ENCODE results near the gene ARHGAP15. TPM values are rescaled to one million over a fixed set of nuclear protein-coding genes. Genes with fewer than 3 reads are reported as not detected.

ARHGAP15 gene
- total RNA-seq, 1 experiment from 2014 or later = not detected

DNA sequence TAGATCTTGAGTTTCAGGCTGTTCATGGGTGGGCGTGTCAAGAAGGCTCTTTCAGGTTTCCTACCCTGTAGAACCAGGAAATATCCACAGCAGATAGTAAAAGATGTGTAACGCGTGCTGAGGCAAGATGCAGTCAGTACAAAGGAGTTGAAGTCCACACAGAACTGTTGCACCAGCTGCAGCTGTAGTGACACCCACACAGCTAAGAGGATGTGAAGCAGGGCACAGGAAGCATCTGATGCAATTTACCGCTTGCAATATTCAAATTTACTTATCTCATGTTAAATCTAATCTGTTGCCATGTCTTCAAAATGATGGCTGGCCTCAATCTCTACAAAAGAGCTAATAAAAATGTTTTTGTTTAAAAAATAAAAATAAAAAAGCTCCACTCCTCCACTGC, 132.8 kb downstream of the ARHGAP15 start:
- H3K27me3 ChIP-seq = no peaks in the 10 kb centered on the region; the same call in 1 of the 2 replicates
- no peak overlapping the region for H3K4me3 ChIP-seq
- DNase-seq = no peak
- no peaks in the 10 kb centered on the region for H3K36me3 ChIP-seq
- H3K9me3 ChIP-seq = peaks cover 4% of the 10 kb centered on the region; the same call in 1 of the 2 replicates

DNA sequence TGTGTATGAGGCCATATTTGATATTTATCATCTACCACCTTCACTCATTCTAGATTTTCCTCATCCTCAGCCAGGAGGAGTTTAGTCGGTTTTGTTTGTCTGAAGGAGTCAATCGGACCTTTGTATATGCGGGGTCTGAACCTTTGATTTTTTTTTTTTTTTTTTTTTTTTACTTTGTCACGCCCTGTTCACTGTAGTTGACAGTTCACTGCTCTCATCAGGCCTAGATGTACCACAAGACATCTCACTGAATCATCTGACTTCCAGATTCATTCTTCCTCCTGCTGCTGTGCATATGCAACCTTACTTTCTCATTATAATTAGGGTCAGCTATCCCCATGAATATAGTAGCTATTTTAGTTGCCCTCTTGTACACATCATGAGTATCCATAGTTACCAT, 133.2 kb downstream of the ARHGAP15 start:
- H3K27me3 ChIP-seq = no peaks in the 10 kb centered on the region; the same call in 1 of the 2 replicates
- no peak overlapping the region for H3K4me3 ChIP-seq
- no peaks in the 10 kb centered on the region for H3K36me3 ChIP-seq
- peaks cover 4% of the 10 kb centered on the region; the same call in 1 of the 2 replicates for H3K9me3 ChIP-seq
- no peak for DNase-seq

DNA sequence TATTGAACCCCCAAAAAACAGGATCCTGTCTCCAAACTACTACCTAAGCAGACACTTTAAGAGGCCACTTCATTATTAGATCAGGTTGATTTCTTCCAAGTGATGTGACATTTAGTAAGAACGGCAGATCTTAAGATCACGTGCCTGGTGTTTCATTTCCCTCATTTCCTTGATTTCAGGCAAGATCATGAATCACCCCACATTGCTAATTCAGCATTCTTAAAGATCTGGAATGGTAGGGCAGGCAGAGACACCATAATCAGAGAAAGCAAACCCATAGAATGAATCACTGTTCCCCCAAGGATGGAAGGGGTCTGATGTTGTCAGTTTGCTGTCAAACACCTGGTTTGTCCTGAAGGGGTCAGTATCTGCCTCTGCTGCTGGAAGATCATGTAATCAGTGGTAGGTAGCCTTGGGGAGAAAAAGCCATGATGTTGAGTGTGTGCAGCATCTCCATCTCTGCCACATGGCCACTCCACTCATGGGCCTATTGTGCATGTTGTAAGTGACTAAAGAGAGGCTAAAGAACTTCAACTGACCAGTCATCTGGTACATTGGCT, 133.9 kb downstream of the ARHGAP15 start:
- Histone ChIP-seq H3K27me3 (no peaks in the 10 kb centered on the region; the same call in 1 of the 2 replicates), H3K36me3 (no peaks in the 10 kb centered on the region), H3K9me3 (peaks cover 4% of the 10 kb centered on the region; the same call in 1 of the 2 replicates), H3K4me3 (no peak overlapping the region)
- DNase-seq = no peak

DNA sequence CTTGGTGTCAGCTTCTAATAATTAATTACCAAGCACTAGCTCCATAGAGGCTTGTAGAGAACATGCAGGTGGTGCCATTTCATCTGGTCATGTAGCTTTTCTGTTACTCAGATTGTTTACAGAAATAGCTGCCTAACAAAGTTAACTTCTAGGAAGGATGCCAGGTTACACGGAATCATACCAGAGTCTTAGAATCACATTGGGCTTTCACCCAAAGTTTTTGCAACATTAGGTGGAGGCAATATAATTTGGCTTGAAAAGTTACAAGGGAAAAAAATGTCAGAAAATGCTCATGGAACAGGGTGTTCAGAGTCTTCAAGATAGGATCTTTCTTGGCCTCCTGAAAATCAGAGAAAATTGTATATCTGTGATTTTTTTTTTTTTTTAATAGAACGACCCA, 135.6 kb downstream of the ARHGAP15 start:
- Histone ChIP-seq H3K4me3 (no peak overlapping the region), H3K27me3 (no peaks in the 10 kb centered on the region), H3K9me3 (peaks cover 4% of the 10 kb centered on the region; the same call in 1 of the 2 replicates), H3K36me3 (no peaks in the 10 kb centered on the region)
- DNase-seq = peak; percentile 12

DNA sequence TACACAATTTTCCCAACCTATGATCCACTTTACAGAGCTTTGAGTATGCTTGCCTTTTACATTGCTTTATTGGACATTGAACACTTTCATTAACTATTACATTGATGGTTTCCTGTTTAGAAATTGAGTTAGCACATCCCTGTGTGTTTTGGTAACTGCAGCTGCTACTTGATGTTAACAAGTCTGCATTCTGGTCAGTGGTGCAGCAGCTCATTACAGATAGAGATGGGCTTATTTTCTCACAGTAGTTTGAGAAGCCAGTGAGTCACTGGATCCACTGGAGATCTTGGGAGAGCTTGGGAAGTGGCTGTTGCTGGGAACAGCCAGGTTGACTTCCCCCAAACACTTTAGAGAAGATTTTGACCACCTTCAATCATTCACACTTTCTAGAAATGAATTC, 150.5 kb downstream of the ARHGAP15 start:
- H3K27me3 ChIP-seq = no peaks in the 10 kb centered on the region
- no peak for DNase-seq
- H3K9me3 ChIP-seq = no peaks in the 10 kb centered on the region
- H3K4me3 ChIP-seq = no peak overlapping the region
- no peaks in the 10 kb centered on the region for H3K36me3 ChIP-seq

DNA sequence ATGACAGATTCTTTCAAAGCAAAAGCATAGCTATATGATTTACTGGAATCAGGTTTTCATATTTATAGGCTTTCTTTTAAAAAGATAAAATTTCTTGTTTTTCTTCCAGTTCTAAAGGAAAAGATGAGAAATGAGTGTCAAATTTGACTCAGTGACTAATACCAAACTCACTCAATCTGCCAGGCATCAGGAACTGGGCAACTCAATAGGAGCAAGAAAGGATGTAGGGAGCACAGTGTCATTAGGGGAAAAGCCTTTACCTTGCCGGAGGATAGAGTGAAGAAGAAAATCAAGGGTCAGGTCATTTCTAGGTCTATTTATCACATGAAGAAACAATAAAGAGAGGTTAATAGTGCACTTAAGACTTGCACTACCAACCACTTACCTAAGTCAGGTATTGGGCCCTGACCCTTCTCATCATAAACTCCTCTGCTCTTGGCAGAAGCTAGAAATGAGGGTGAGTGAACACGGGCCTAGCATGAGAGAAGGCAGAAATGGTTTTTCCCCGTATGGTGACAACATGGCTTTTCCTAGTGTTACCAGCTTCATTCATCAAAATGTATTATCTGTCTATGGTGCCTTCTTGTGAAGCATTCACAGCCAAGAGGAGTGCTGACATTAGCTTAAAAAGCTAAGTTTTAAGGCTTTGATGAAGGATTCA, 151.0 kb downstream of the ARHGAP15 start:
- Histone ChIP-seq H3K9me3 (no peaks in the 10 kb centered on the region), H3K27me3 (no peaks in the 10 kb centered on the region), H3K36me3 (no peaks in the 10 kb centered on the region), H3K4me3 (no peak overlapping the region)
- no peak for DNase-seq

DNA sequence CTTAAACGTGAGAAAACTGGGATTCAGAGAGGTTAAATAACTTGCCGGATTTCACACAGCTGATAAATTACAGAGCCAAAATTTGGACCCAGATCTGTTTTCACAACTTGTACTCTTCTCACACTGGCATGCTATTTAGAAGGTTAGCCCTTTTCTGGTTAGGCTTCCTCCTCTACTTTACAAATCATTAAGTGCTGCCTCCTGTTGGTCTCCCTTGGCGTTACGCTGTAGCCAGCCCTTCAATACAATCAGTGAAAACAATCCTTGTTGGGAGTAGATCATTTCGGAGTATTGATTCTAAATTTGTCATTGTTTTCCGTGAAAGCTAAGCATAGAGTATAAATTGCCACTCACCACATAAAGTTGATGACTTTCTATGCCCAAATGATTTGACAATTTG, 153.5 kb downstream of the ARHGAP15 start:
- H3K36me3 ChIP-seq = no peaks in the 10 kb centered on the region
- no peak overlapping the region for H3K4me3 ChIP-seq
- H3K9me3 ChIP-seq = no peaks in the 10 kb centered on the region
- no peaks in the 10 kb centered on the region for H3K27me3 ChIP-seq
- DNase-seq = no peak

DNA sequence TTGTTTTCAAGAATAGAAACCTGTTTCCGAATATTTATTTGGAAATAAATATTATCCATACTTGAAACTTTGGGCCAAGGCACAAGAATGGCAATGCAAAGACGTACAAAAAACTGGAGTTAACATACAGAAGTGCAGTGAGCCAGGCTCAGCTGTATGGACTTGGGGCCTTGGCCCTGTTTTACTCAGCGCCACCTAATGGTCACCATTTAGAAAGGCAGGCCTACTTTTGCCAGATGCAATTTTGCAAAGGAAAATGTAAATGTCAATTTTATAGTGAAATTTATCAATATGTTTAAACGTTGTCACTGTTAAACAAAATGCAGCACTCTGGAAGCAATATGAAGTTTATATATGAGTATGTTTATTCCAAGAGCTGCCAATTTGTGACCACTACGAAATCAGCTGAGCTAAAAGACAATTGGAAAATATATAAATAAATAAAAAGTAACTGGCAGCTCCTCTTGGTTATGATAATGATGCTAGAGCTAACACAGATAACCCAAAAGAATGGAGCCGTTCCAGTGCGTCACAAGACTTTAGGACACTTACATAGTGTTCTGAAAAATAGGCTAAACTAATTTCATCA, 155.0 kb downstream of the ARHGAP15 start:
- Histone ChIP-seq H3K36me3 (no peaks in the 10 kb centered on the region), H3K9me3 (no peaks in the 10 kb centered on the region), H3K27me3 (no peaks in the 10 kb centered on the region), H3K4me3 (no peak overlapping the region)
- peak; percentile 14 for DNase-seq

DNA sequence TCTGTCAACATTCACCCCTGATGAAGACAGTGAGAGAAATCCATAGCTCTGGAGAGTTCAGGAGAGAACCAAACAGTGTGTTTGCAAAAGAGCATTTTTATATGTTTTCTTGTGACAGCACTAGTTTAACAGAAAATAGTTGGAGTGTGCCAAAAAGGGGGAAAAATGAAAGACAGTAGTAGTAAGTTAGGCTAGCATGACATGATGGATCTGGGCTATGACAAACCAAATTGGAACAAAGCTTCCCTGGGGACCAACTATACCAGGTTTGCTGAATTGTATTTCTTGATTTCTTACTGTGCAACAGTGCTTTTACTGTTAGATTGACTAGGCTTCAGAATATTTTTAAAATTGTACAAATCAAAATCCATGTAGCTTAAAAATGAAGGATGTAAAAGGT, 159.8 kb downstream of the ARHGAP15 start:
- DNase-seq = no peak
- no peaks in the 10 kb centered on the region for H3K9me3 ChIP-seq

DNA sequence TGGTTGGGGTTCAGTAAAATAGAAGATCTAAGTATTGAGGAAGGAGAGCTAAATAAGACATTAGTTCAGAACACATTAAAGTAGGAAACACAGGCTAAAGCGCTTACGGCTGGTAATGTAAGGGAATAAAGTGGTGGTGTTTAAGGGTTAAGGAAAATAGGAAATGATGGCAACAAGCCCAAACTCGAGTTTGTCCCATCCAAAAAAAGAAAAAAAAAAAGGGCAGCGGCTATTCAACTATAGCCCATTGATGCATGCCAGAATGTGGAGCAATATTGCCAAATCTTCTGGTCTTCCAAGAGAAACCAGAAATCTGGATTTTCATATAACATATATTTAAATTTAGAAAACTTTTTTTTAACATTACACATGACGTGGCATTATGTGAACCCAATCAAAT, 161.0 kb downstream of the ARHGAP15 start:
- Histone ChIP-seq H3K27me3 (peaks cover 3% of the 10 kb centered on the region; the same call in 1 of the 2 replicates), H3K36me3 (no peaks in the 10 kb centered on the region), H3K9me3 (no peaks in the 10 kb centered on the region), H3K4me3 (no peak overlapping the region)
- no peak for DNase-seq

More for the DNA sequence above, 159.8 kb downstream of the ARHGAP15 start:
- Histone ChIP-seq H3K4me3 (no peak overlapping the region), H3K27me3 (peaks cover 3% of the 10 kb centered on the region; the same call in 1 of the 2 replicates), H3K36me3 (no peaks in the 10 kb centered on the region)

DNA sequence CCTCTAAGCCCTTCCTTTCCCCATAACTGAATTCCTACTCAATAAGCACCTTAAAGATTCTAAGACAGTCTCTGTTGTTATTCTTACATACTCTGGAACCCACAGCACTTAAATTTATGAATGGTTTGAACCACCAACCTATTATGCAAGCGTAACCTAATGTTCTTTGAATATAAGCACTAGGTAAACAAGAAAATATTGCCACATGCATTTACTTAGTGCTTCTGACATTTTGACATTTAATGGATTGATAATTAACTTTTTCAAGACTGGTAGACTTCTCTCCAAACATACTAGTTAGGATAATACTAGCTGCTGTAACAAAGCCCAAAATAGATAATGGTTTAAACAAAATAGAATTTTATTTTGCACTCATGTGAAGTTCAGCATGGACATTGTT, 164.8 kb downstream of the ARHGAP15 start:
- DNase-seq = no peak
- Histone ChIP-seq H3K27me3 (peaks cover 3% of the 10 kb centered on the region; the same call in 1 of the 2 replicates), H3K9me3 (no peaks in the 10 kb centered on the region)

DNA sequence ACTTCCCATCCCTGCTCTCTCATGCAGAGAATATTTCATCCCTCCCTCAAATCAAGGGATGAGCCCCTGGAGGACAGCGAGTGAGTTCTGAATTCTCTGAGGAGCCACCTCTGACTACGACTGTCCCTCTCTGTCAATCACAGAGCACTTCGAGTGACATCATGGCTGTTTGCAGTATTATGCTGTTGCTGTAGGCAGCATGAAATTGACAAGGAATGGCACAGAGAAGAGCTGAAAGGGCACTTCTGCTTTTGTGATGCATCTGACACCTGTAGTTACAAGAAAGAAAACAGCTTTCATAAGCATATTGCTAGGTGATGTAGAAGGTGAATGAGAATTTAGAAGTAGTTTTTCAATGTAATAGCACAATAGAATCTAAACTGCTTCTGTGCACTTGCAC, 166.9 kb downstream of the ARHGAP15 start:
- H3K27me3 ChIP-seq = no peaks in the 10 kb centered on the region
- no peak for DNase-seq
- no peaks in the 10 kb centered on the region for H3K36me3 ChIP-seq
- no peaks in the 10 kb centered on the region for H3K9me3 ChIP-seq
- H3K4me3 ChIP-seq = no peak overlapping the region

More for the DNA sequence above, 164.8 kb downstream of the ARHGAP15 start:
- Histone ChIP-seq H3K36me3 (no peaks in the 10 kb centered on the region), H3K4me3 (no peak overlapping the region)

DNA sequence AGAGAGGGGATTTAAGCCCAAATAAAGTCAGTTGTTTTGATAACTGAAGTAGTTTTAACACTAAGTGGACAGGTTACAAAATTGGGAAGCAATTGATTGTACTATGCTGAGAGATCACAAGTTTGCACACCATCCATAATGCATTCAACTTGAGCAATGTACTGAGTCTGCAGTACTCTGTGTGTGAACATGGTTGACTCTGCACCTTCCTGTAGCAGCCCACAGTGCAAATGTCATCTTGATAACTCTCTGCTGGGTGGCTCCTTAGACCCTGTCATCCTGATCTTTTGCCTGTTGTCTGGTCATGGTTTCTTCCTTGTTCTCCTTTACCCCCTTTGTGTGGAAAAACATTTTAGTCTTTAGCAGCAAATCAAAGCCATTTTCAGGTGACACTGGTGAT, 168.0 kb downstream of the ARHGAP15 start:
- Histone ChIP-seq H3K27me3 (no peaks in the 10 kb centered on the region), H3K36me3 (no peaks in the 10 kb centered on the region), H3K4me3 (no peak overlapping the region), H3K9me3 (no peaks in the 10 kb centered on the region)
- no peak for DNase-seq

DNA sequence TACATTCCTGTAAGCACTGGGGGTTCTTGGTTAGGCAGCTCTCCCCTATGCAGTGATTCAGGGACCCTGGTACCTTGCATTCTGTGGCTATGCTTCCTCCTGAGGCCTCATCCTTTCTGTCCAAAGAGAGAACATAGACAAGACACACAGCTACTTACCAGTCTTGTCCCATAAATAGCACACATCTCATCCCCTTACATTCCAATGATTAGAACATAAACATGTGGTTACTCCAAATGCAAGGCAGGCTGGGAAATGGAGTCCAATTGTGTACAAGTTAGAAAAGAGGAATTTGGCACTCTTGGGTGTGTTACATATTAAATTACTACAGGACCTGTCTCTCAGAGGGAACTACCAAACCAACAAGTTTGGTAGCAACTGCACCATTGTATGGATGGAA, 171.3 kb downstream of the ARHGAP15 start:
- no peak overlapping the region for H3K4me3 ChIP-seq
- no peaks in the 10 kb centered on the region for H3K9me3 ChIP-seq
- H3K36me3 ChIP-seq = no peaks in the 10 kb centered on the region
- H3K27me3 ChIP-seq = no peaks in the 10 kb centered on the region
- DNase-seq = no peak

DNA sequence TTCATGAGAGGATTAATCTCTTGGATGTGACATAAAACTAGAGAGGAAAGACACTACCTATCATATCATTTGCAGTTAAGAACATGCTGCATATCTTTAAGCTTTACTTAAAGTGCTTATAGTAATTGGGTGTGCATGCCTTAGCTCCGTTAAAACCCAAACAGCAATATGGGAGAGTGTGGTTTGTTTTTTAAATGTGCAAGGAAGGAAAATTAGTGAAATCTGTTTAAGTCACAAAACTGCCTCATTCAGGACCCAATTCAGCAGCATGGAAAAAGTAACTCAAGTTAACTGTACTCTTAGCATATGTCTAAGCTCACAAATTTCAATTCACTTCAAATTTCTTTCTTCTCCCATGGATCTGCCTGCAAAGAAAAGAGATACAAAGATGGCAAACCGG, 182.2 kb downstream of the ARHGAP15 start:
- Histone ChIP-seq H3K4me3 (no peak overlapping the region), H3K9me3 (no peaks in the 10 kb centered on the region), H3K27me3 (no peaks in the 10 kb centered on the region), H3K36me3 (no peaks in the 10 kb centered on the region)
- no peak for DNase-seq

DNA sequence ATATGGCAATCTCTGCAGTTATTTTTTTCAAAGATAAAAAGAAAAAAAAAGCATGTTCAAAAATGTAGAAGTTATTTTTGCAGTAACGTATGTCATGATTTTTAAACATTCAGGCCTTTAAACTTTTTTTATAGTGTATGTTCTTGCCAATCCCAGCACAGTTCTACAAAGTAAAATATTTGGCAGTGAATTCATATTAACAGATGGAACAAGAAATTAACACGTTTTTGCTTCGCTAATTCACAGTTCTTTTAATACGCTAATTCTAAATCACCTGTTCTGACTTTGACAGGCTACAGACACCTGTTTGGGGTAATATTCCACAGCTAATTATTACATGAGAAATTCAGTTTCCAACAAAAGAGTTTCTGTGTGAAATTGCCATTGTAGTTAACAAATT, 183.2 kb downstream of the ARHGAP15 start:
- Histone ChIP-seq H3K4me3 (no peak overlapping the region), H3K9me3 (no peaks in the 10 kb centered on the region), H3K36me3 (no peaks in the 10 kb centered on the region), H3K27me3 (no peaks in the 10 kb centered on the region)
- no peak for DNase-seq

DNA sequence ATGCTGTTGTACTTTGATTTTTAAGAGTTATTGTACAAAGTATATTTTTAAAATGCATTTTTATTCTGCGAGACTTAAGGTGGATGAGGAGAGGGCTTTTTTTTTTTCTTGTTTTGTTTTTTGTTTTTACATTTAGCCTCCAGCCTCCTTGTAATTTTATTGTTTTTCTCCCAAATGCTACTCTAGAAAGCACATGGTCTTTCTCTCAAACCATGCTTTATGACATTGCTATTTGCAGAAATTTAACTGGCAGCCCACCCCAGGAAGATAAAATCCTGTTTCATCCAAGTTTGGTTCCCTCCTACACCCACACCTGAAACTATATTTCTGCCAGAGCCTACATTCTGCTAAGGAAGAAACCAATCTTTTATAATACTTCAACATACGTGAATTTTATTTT, 184.6 kb downstream of the ARHGAP15 start:
- Histone ChIP-seq H3K4me3 (no peak overlapping the region), H3K9me3 (no peaks in the 10 kb centered on the region), H3K36me3 (no peaks in the 10 kb centered on the region), H3K27me3 (no peaks in the 10 kb centered on the region)
- no peak for DNase-seq

DNA sequence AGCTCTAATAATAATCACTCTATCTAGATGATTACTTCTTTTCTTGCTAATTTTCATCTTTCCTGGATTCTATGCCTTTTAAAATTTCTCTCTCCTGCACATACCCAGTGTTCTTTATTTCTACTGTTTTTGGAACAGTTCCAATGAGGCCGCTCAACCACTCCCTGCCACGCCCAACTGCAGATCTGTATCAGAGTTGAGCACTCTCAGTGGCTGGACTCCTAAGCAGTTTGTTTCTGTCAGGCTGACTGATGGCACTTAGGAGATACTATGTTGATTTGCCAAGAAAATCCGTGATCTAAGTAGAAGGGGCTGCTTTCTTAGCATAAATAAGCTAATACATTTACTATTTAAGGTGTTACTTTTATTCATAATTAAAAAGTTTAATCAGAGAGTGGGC, 192.8 kb downstream of the ARHGAP15 start:
- H3K9me3 ChIP-seq = no peaks in the 10 kb centered on the region
- H3K36me3 ChIP-seq = no peaks in the 10 kb centered on the region
- no peak for DNase-seq
- H3K4me3 ChIP-seq = no peak overlapping the region
- H3K27me3 ChIP-seq = no peaks in the 10 kb centered on the region
